ENCODE measurements around the gene STIP1.
A peak's percentile ranks its signal among the peaks of the same experiment; 100 is the strongest.

STIP1 gene

GRCh38 chr11:64185693-64186491 lies at the start of gene STIP1:
Gene STIP1 (plus strand): TSS chr11:64186171. CDS start chr11:64186262, 91 bp downstream.
- peak; percentile 100 for DNase-seq (ENCODE audit: low read depth)

GRCh38 chr11:64136765-64137441 lies 49.1 kb upstream of the STIP1 start:
- no peak for DNase-seq (ENCODE audit: low read depth)

- no peak for DNase-seq (ENCODE audit: low read depth)
Measured at GRCh38 chr11:64138398-64138797, 47.6 kb upstream of the STIP1 start.

- no peak for DNase-seq (ENCODE audit: low read depth)
Measured at GRCh38 chr11:64139049-64139448, 46.9 kb upstream of the STIP1 start.

- DNase-seq (ENCODE audit: low read depth), result no peak
Measured at GRCh38 chr11:64140082-64140481, 45.9 kb upstream of the STIP1 start.

- no peak for DNase-seq (ENCODE audit: low read depth)
Measured at GRCh38 chr11:64141081-64141783, 44.7 kb upstream of the STIP1 start.

- no peak for DNase-seq (ENCODE audit: low read depth)
Measured at GRCh38 chr11:64144587-64145472, 41.1 kb upstream of the STIP1 start.

GRCh38 chr11:64146036-64146955 lies 39.7 kb upstream of the STIP1 start:
- peak; percentile 20 for DNase-seq (ENCODE audit: low read depth)

- DNase-seq (ENCODE audit: low read depth), result peak; percentile 48
Measured at GRCh38 chr11:64148226-64148916, 37.6 kb upstream of the STIP1 start.

GRCh38 chr11:64148917-64149617 lies 36.9 kb upstream of the STIP1 start:
- DNase-seq (ENCODE audit: low read depth), result no peak

GRCh38 chr11:64150051-64150450 lies 35.9 kb upstream of the STIP1 start:
- DNase-seq (ENCODE audit: low read depth), result no peak

GRCh38 chr11:64150481-64151239 lies 35.3 kb upstream of the STIP1 start:
- no peak for DNase-seq (ENCODE audit: low read depth)

GRCh38 chr11:64151337-64151736 lies 34.6 kb upstream of the STIP1 start:
- no peak for DNase-seq (ENCODE audit: low read depth)

GRCh38 chr11:64152841-64153691 lies 32.9 kb upstream of the STIP1 start:
- no peak for DNase-seq (ENCODE audit: low read depth)

GRCh38 chr11:64153812-64154211 lies 32.2 kb upstream of the STIP1 start:
- DNase-seq (ENCODE audit: low read depth), result no peak

- DNase-seq (ENCODE audit: low read depth), result no peak
Measured at GRCh38 chr11:64156235-64157011, 29.5 kb upstream of the STIP1 start.

Data from amniotic epithelial cell (primary cell).